DOHH2 (cell line): ENCODE results near the gene VSTM2L.

ENCODE experiments used
- CTCF ChIP-seq: fragments of 200-600 bp; sonication (generic); IDR thresholded peaks from one replicate; pipeline ENCODE4 v1.5.1; 2014; ENCODE audit warnings: antibody characterized with exemption, mild to moderate bottlenecking, low read depth, low read length; ENCODE audit not compliant: poor library complexity, severe bottlenecking
- EZH2phosphoT487 ChIP-seq: fragments of 200-600 bp; sonication (generic); IDR thresholded peaks from 2 replicates; pipeline ENCODE4 v1.6.1; 2017; ENCODE audit warnings: borderline replicate concordance, mild to moderate bottlenecking, antibody characterized with exemption, low read length, moderate library complexity, mixed read lengths

GRCh38 chr20:37988306-37988954 is 85.5 kb downstream of the VSTM2L start:
- TF ChIP-seq EZH2phosphoT487 (no peak), CTCF (no peak)
